OCI-LY7 (cell line): ENCODE measurements around the gene SLC13A5. TPM values are rescaled to one million over a fixed set of nuclear protein-coding genes. Genes with fewer than 3 reads are reported as not detected.

Source experiments
- BruUV-seq: library from RNA; stranded (reverse); fragments of 400-500 nt; replicated peaks from 2 replicates; lab custom pipeline; 2021; lab: Mats Ljungman, UMichigan
- CTCF ChIA-PET: fragments of 300-600 bp; sonication (Branson Sonifier 250); formaldehyde crosslinking; loops from one replicate; lab custom pipeline; 2022; ENCODE audit warnings: antibody characterized with exemption; ENCODE audit not compliant: unreplicated experiment; lab: Charles Lee
- POLR2A ChIA-PET: fragments of 300-600 bp; sonication (Branson Sonifier 250); formaldehyde crosslinking; loops from one replicate; lab custom pipeline; 2022; ENCODE audit warnings: antibody characterized with exemption; lab: Charles Lee
- DNase-seq: peaks from one replicate; pipeline ENCODE4 v3.0.0-alpha.2; 2015; ENCODE audit warnings: low spot score
- H2AFZ ChIP-seq: fragments of 200-600 bp; sonication (generic), shearing (Covaris generic); 2 replicates; pipeline ENCODE4 v1.6.1; 2014; ENCODE audit warnings: mild to moderate bottlenecking, antibody characterized with exemption, low read length, moderate library complexity
- H3K27ac ChIP-seq: fragments of 200-600 bp; sonication (generic); 2 replicates; pipeline ENCODE4 v1.5.1; 2014; ENCODE audit warnings: mixed run types, low read depth, mild to moderate bottlenecking, moderate library complexity, low read length, inconsistent platforms; ENCODE audit not compliant: poor library complexity, severe bottlenecking
- H3K36me3 ChIP-seq: fragments of 200-600 bp; sonication (generic); 2 replicates; pipeline ENCODE4 v1.6.1; 2014; ENCODE audit warnings: mild to moderate bottlenecking, antibody characterized with exemption, low read length, moderate library complexity, mixed read lengths; ENCODE audit not compliant: insufficient read depth
- H3K4me1 ChIP-seq: fragments of 200-600 bp; sonication (generic); 2 replicates; pipeline ENCODE4 v1.5.1; 2014; ENCODE audit warnings: mild to moderate bottlenecking, low read length; ENCODE audit not compliant: insufficient read depth, poor library complexity, severe bottlenecking
- H3K4me2 ChIP-seq: fragments of 200-600 bp; sonication (generic); 2 replicates; pipeline ENCODE4 v1.6.1; 2014; ENCODE audit warnings: mild to moderate bottlenecking, low read length
- H3K4me3 ChIP-seq: fragments of 200-600 bp; sonication (generic); 2 replicates; pipeline ENCODE4 v1.5.1; 2014; ENCODE audit warnings: mild to moderate bottlenecking, low read depth, low read length; ENCODE audit not compliant: poor library complexity, severe bottlenecking
- H3K79me2 ChIP-seq: fragments of 200-600 bp; sonication (generic); 2 replicates; pipeline ENCODE4 v1.6.1; 2016; ENCODE audit warnings: low read depth, mild to moderate bottlenecking, low read length, moderate library complexity, mixed read lengths; ENCODE audit not compliant: insufficient read depth
- H3K9me2 ChIP-seq: fragments of 200-600 bp; sonication (generic); 2 replicates; pipeline ENCODE4 v1.6.1; 2016; ENCODE audit warnings: mild to moderate bottlenecking, low read length, mixed read lengths; ENCODE audit not compliant: insufficient read depth
- H3K9me3 ChIP-seq: fragments of 200-600 bp; sonication (generic); 2 replicates; pipeline ENCODE4 v1.6.1; 2014; ENCODE audit warnings: mild to moderate bottlenecking, mixed run types, low read length, mixed read lengths
- H4K20me1 ChIP-seq: fragments of 200-600 bp; sonication (generic); 2 replicates; pipeline ENCODE4 v1.6.1; 2014; ENCODE audit warnings: mild to moderate bottlenecking, antibody characterized with exemption, low read length, moderate library complexity, mixed read lengths; ENCODE audit not compliant: insufficient read depth
- CTCF ChIP-seq: fragments of 200-600 bp; sonication (generic); conservative IDR thresholded peaks from 2 replicates; pipeline ENCODE4 v1.5.1; 2014; ENCODE audit warnings: mild to moderate bottlenecking, antibody characterized with exemption, low read length, moderate library complexity, mixed read lengths
- EZH2phosphoT487 ChIP-seq: fragments of 200-600 bp; sonication (generic); IDR thresholded peaks from 2 replicates; pipeline ENCODE4 v1.6.1; 2018; ENCODE audit warnings: low read depth, borderline replicate concordance, mild to moderate bottlenecking, mixed run types, antibody characterized with exemption, low read length, moderate library complexity, mixed read lengths
- intact Hi-C: fragments of 100-400 bp; cut with micrococcal nuclease; formaldehyde crosslinking; loops from one replicate; pipeline ENCODE4 v1.10.0; 2022; ENCODE audit not compliant: unreplicated experiment
- total RNA-seq, 2 experiments: library from RNA; depleted of rRNA in 1 of 2; stranded (reverse); fragments of >200 nt in 1 of 2; shearing (Covaris generic) in 1 of 2; gene quantifications; 2 replicates each; pipeline ENCODE4 v1.2.3, GENCODE V29; 2014 to 2022

SLC13A5 gene
- total RNA-seq, 2 experiments from 2014 or later: not detected

GRCh38 chr17:6639586-6640535 is 73.3 kb downstream of the SLC13A5 start:
- TF ChIP-seq CTCF (no peak), EZH2phosphoT487 (no peak)
- Histone ChIP-seq H3K4me2 (peak overlapping the region; percentile 84), H3K9me2 (no peaks in the 10 kb centered on the region), H3K4me1 (peaks cover 20% of the 10 kb centered on the region), H4K20me1 (peaks cover 17% of the 10 kb centered on the region; the same call in 1 of the 2 replicates), H2AFZ (peak overlapping the region; percentile 91; the same call in 1 of the 2 replicates), H3K27ac (peak overlapping the region; percentile 84), H3K4me3 (peak overlapping the region; percentile 89), H3K9me3 (no peaks in the 10 kb centered on the region), H3K79me2 (peaks cover 27% of the 10 kb centered on the region; the same call in 1 of the 2 replicates), H3K36me3 (peaks cover 36% of the 10 kb centered on the region)
- intact Hi-C loops: loop anchor here (1.0 kb wide), 1 partner anchor 11 kb away; the partner anchor contains the start of genes C17orf100 and MED31
- DNase-seq: peak; percentile 53
- BruUV-seq: no TSS peak
- ChIA-PET CTCF (no interaction called here), POLR2A (interaction anchor here (1.3 kb wide), 1 partner anchor 21 kb away, joined by 4 read pairs; no protein-coding TSS in a partner anchor)

- H2AFZ ChIP-seq: no peak overlapping the region
- DNase-seq: no peak
- intact Hi-C loops: no loop called here
- no peaks in the 10 kb centered on the region for H3K9me3 ChIP-seq
- H3K4me3 ChIP-seq: peak overlapping the region; percentile 89
- peak overlapping the region; percentile 84 for H3K4me2 ChIP-seq
- H3K4me1 ChIP-seq: peaks cover 20% of the 10 kb centered on the region
- BruUV-seq: no TSS peak
- peaks cover 34% of the 10 kb centered on the region for H3K36me3 ChIP-seq
- H3K27ac ChIP-seq: peak overlapping the region; percentile 84
- peaks cover 12% of the 10 kb centered on the region; the same call in 1 of the 2 replicates for H4K20me1 ChIP-seq
- POLR2A ChIA-PET: interaction anchor here (1.3 kb wide), 1 partner anchor 22 kb away, joined by 4 read pairs; no protein-coding TSS in a partner anchor
- H3K79me2 ChIP-seq: peaks cover 27% of the 10 kb centered on the region; the same call in 1 of the 2 replicates
- CTCF ChIA-PET: no interaction called here
- no peaks in the 10 kb centered on the region for H3K9me2 ChIP-seq
- TF ChIP-seq CTCF (no peak), EZH2phosphoT487 (no peak)
Observed at GRCh38 chr17:6639014-6639585, 74.1 kb downstream of the SLC13A5 start.
